Measurements from ENCODE around the gene WDFY2.

DNA sequence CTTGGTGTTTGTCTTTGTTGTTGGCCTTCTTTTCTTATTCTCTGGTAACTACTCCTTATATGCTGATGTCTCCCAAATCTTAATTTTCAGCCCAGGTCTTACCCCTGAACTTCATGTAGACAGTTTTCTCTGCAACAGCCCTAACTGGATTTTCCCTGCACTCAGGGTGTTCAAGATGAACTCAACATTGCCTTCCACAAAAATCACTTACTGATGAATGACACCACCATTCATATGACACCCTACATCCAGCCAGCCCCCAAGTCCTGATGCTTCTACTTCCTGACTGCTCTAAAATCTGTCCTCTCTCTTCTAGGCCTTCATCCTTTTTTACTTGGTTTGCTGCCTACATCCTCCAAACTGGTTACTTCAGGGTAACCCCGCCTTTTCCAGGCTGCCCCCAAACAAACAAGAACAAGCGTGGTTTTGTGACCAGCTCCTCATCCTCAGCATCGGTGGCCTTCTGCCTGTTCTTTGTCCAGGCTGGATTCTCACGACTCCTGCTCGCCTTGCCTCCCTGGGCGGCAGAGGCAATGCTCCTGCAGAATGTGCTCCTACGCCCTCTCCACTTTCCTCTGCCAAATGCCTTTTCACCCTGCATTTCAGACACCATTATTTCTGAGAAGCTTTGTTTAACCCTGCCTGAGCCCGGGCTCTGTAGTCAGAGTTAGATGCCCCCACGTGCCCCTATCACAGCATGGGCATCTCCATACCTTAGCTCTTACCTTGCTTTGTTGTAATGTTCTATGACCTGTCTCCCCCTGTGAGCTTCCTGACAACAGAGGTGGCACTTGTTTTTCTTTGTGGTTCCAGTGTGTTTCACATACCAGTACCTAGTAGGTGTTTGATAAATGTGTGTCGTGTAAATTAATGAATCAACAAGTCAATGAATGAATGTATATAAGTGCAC lies 61.8 kb downstream of the WDFY2 start:
- TF ChIP-seq EZH2 (IDR thresholded peaks at IDR 0.05; ENCODE audit: low read depth): no peak
- TF ChIP-seq, protein P1, sequence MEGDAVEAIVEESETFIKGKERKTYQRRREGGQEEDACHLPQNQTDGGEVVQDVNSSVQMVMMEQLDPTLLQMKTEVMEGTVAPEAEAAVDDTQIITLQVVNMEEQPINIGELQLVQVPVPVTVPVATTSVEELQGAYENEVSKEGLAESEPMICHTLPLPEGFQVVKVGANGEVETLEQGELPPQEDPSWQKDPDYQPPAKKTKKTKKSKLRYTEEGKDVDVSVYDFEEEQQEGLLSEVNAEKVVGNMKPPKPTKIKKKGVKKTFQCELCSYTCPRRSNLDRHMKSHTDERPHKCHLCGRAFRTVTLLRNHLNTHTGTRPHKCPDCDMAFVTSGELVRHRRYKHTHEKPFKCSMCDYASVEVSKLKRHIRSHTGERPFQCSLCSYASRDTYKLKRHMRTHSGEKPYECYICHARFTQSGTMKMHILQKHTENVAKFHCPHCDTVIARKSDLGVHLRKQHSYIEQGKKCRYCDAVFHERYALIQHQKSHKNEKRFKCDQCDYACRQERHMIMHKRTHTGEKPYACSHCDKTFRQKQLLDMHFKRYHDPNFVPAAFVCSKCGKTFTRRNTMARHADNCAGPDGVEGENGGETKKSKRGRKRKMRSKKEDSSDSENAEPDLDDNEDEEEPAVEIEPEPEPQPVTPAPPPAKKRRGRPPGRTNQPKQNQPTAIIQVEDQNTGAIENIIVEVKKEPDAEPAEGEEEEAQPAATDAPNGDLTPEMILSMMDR (conservative IDR thresholded peaks at IDR 0.05): no peak

Data from PC-9 (cell line).